BE2C (cell line): ENCODE results near the gene DENND5B.

Experiments used
- DNase-seq: peaks from one replicate; pipeline ENCODE4 v3.0.0-alpha.2; 2020
- H3K27me3 ChIP-seq: fragments of 250-450 bp; sonication (Bioruptor Pico); 2 replicates; pipeline ENCODE4 v1.5.1; 2020; ENCODE audit warnings: mild to moderate bottlenecking
- H3K36me3 ChIP-seq: fragments of 250-450 bp; sonication (Bioruptor Pico); 2 replicates; pipeline ENCODE4 v1.5.1; 2020; ENCODE audit warnings: mild to moderate bottlenecking
- H3K4me1 ChIP-seq: fragments of 250-450 bp; sonication (Bioruptor Pico); 2 replicates; pipeline ENCODE4 v1.5.1; 2020
- H3K4me3 ChIP-seq: 2 replicates; pipeline ENCODE4 v1.5.1; 2011; ENCODE audit warnings: low read depth, low read length
- H3K9me3 ChIP-seq: fragments of 250-450 bp; sonication (Bioruptor Pico); 2 replicates; pipeline ENCODE4 v1.5.1; 2020
- TF ChIP-seq, protein P1 (sequence below): IDR thresholded peaks from 2 replicates; pipeline ENCODE4 v1.5.1; 2012; ENCODE audit warnings: mild to moderate bottlenecking, low read depth, low read length

The DENND5B gene

GRCh38 chr12:31342286-31342685, 248.7 kb downstream of the DENND5B start:
- H3K27me3 ChIP-seq, result no peaks in the 10 kb centered on the region
- no peak for DNase-seq
- H3K4me3 ChIP-seq, result no peak overlapping the region
- H3K4me1 ChIP-seq, result no peaks in the 10 kb centered on the region
- no peaks in the 10 kb centered on the region for H3K9me3 ChIP-seq
- no peaks in the 10 kb centered on the region for H3K36me3 ChIP-seq
- TF ChIP-seq, protein P1, sequence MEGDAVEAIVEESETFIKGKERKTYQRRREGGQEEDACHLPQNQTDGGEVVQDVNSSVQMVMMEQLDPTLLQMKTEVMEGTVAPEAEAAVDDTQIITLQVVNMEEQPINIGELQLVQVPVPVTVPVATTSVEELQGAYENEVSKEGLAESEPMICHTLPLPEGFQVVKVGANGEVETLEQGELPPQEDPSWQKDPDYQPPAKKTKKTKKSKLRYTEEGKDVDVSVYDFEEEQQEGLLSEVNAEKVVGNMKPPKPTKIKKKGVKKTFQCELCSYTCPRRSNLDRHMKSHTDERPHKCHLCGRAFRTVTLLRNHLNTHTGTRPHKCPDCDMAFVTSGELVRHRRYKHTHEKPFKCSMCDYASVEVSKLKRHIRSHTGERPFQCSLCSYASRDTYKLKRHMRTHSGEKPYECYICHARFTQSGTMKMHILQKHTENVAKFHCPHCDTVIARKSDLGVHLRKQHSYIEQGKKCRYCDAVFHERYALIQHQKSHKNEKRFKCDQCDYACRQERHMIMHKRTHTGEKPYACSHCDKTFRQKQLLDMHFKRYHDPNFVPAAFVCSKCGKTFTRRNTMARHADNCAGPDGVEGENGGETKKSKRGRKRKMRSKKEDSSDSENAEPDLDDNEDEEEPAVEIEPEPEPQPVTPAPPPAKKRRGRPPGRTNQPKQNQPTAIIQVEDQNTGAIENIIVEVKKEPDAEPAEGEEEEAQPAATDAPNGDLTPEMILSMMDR, result no peak

DNA sequence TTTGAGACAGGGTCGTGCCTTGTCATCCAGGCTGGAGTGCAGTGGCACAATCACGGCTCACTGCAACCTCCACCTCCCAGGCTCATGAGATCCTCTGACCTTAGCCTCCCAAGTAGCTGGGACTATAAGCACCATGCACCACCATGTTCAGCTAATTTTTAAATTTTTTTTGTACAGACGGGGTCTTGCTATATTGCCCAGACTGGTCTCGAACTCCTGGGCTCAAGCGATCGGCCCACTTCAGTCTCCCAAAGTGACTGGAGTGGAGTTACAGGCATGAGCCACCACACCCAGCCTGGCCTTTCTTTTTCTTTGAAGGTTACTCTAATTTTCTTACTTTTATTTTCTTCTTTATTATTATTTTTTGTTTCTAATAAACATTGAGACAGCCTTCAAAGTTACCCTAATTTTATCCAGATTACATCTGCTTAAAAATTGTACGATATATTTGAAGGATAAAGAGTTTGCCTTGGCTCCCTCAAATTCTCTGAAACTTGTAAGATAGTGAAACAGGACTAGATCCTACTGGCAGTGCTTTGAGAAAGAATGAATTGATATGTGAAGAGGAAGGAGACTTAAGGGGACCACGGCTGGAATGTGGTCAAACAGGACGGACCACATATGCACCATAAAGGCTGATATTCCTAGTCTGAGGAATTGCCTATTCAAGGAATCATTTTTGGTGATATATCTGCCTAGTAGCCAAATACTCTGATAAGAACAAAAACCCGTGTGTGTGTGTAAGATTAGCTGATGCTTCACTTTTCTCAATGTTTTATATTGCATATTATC, 250.9 kb downstream of the DENND5B start:
- Histone ChIP-seq H3K36me3 (no peaks in the 10 kb centered on the region), H3K4me3 (no peak overlapping the region), H3K27me3 (no peaks in the 10 kb centered on the region), H3K9me3 (no peaks in the 10 kb centered on the region), H3K4me1 (no peaks in the 10 kb centered on the region)
- TF ChIP-seq, protein P1, result no peak
- DNase-seq, result no peak

GRCh38 chr12:31337952-31338351, 253.0 kb downstream of the DENND5B start:
- no peaks in the 10 kb centered on the region for H3K9me3 ChIP-seq
- H3K4me3 ChIP-seq, result no peak overlapping the region
- no peak for DNase-seq
- H3K4me1 ChIP-seq, result no peaks in the 10 kb centered on the region
- TF ChIP-seq, protein P1, result no peak
- H3K27me3 ChIP-seq, result no peaks in the 10 kb centered on the region; the same call in 1 of the 2 replicates
- no peaks in the 10 kb centered on the region for H3K36me3 ChIP-seq
